GM18517 (cell line): ENCODE data around the gene AQP11.
A peak's percentile ranks its signal among the peaks of the same experiment; 100 is the strongest.
"Not testable (repeated sequence)": the region's sequence is repeated elsewhere in the genome, so short reads cannot be mapped to it uniquely, and the experiment has no call there.

Experiments used
- ATAC-seq: cut with Tn5 transposase; IDR thresholded peaks from one replicate; pipeline ENCODE4 v1.9.1; 2021; ENCODE audit warnings: mild to moderate bottlenecking, moderate library complexity; ENCODE audit not compliant: unreplicated experiment

The AQP11 gene

DNA sequence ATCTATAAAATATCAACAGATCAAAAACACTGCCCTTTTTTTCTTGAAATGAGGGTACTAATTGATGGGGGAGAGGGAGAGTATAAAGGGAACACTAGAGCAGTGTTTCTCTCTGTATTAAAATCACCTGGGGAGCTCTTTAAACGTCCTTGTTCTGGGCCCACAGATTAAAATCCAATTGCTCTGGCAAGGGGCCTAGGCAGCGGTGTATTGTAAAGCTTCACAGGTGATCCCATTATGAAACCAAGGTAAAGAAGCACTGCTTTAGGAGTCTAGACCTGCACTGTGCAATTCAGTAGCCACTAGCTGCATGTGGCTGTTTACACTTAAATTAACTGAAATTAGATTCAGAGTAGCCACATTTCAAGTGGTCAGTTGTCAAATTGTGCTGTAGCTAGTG is 3.0 kb downstream of the AQP11 start:
- ATAC-seq, result no peak

DNA sequence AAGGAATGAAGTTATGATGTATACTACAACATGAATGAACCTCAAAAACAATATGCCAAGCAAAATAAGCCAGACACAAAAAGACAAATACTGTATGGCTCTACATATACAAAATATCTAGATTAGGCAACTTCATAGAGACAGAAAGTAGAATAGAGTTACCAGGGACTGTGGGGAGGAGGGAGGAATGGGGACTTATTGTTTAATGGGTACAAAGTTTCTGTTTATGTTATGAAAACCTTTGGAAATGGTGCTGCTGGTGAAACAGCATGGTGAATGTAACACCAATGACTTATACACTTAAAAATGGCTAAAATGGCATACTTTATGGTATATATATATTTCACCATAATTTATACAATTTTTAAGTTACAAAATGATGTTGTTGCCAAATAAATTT is 4.1 kb downstream of the AQP11 start:
- no peak for ATAC-seq

DNA sequence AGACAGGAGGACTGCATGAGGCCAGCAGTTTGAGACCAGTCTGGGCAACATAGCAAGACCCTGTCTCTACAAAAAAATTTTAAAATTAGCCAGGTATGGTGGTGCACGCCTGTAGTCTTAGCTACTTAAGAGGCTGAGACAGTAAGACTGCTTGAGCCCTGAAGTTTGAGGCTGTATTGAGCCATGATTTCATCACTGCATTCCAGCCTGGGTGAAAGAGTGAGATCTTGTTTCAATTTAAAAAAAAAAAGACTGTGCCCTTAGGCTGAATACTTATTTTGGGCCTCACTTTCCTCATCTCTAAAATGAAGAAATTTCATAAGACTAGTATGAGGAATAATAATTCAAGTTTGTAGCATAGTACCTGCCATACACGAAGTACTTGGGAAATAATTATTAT is 6.9 kb downstream of the AQP11 start:
- no peak for ATAC-seq

DNA sequence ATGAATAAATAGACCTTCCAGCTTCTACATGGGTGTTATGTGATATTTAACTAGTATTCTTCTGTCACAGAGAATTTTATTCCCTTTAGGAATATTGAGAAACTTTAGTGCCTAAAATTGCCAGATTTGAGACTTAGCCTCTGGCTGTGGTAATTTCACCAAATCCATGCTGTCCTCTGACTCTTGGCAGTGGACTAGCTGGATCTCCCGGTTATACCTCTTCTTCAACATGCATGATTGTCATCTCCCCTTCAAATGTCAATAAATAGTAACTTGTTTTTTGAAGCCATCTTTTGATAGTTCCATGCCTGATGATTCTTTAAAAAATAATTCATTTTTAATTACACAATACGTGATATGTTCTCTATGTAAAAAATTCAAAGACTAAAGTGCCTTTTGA is 8.4 kb downstream of the AQP11 start:
- no peak for ATAC-seq

DNA sequence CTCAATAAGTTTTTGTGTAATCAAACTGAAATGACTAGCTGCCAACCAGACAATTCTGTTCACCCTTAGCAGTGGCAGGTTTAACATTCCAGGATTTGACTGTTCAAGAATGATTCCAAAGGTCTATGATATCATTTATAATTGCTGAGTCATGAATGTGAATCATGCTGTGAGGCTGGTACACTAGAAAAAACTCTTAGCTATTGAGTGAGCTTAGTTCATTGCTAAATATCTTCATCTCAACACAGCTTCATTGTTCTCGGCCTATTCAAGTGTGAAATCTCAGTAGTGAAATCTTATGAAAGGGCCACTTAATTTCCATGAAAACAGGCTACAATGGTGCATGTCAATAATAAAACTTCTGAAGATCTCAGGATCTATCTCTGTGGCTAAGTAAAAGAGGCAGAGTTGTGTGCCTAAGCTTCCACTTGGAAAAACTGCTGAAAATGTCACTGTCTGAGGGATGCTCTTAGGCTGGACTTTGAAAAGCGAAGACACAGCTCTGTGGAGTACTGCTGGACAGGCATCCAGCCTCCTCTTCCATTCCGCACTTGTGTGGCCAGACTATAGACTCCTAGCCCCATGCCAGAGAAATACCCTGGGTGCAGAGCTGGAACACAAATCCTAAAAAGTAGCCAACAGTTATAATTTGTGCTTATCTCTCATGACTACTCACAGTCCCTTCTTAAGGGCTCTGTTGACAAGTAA is 12.8 kb downstream of the AQP11 start:
- no peak for ATAC-seq

DNA sequence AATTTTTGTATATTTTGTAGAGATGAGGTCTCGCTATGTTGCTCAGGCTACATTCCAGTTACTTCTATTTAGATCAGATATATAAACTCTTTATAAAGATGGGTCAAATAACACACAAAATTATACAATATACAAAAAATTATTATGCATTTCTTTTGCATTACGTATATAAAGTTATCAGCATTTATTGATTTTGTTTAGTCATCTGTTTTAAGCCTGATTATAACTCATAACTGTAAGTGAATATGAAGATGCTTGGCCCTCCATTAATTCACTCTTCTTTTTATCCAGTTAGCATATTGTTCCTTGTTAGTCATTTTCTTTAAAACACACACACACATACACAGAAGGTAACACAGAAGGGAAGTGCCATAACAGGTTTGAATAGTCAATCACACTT is 14.5 kb downstream of the AQP11 start:
- ATAC-seq, result no peak

DNA sequence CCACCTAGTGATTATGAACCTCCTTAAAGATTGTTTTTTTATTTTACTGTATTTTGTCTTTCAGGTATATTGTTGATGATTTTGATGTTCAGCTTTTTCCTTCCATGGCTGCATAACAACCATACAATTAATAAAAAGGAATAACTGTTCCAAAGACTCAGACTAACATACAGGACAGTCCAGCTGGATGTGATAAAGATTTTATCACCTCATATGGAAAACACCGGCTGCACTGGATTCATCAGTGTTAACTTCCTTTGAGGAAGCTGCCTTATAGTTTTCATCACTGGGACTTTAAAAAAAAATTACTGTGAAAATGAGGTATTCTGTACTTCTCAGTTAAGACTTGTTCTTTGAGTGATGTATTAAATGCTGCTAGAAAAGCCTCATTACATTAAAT is 19.5 kb downstream of the AQP11 start:
- no peak for ATAC-seq

DNA sequence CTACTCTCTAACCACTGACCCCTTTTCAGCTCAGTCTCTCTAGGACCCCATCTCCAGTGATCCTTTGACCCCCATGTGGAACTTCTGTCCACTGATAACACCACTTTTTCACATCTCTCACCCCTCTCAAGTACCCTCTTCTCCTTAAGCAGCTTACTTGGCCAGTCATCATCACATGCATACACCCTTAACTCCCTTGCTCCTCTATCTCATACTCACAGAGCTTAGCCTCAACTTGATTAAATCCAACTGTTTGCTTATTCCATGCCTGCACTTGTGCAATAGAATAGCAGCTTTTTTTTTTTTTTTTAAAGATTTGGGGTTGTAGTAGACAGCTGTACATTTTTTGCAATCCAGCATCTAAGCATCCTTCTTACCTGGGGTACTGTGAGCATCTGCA is 22.2 kb downstream of the AQP11 start:
- no peak for ATAC-seq

DNA sequence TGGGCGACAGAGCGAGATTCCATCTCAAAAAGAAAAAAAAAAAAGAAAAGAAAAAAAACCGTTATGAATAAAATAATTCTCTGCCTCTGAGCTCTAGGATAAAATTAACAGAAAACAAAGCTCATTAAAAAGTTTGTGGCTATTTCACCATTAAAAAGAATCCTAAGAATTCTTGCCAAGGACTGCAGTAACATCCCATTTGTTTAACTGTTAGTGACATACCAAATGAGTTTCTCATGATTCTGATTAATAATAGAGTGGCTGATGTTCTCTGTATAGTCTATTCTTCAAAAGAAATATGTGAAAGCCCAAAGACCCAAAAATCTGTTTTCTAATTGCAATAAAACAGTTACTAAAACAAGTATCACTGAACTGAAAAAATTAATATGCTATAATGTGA is 28.1 kb downstream of the AQP11 start:
- no peak for ATAC-seq

DNA sequence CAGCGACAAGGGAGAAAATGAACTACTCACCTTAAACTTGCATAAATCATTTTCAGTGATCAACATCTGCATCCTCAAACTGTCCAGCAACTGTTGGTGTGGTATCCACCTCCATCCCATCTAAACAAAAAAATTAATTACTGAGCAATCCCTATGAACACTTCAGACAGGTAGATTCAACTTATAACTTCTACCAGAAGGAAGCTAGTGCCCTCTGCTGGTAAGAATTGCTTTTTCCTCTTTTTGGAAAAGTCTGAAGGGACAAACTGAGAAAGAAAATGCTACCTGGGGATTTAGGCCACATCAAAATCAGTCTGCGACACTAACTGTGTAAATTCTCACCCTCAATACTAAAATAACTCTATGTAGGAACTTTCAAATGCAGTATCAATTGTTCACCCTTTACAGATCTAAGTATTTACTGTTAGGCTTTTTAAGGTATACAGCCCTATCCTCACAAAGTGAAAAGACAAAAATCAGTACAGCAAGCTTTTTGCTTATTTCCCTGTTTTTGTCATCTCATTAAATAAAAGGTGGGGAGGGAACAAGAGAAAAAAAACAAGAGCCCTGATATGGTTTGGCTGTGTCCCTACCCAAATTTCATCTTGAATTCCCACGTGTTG is 29.9 kb downstream of the AQP11 start:
- ATAC-seq, result no peak

DNA sequence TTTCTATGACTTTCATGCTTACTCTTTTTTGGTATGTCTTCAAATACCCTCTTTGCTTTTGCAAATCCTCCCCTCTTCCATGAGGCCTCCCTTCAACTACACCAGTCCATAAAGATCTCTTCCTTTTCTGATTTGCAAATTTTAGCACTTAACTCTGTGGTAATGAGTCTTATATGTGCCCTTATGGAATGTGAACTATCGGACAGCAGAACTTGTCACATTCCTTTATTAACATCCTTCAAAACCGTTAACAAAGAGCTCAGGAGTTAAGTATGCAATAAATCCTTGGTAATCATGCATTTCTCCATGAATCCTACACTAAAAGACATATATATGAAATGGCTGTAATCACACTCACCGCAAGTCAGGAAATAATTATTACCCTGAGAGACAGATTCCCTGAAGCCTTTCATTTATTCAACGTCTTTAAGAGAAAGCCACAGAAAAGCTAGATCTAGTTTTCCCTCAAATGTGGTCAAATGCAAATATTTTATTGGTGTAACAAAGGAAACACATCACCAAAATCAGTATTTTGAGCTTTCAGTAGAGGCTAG is 40.5 kb downstream of the AQP11 start:
- no peak for ATAC-seq

DNA sequence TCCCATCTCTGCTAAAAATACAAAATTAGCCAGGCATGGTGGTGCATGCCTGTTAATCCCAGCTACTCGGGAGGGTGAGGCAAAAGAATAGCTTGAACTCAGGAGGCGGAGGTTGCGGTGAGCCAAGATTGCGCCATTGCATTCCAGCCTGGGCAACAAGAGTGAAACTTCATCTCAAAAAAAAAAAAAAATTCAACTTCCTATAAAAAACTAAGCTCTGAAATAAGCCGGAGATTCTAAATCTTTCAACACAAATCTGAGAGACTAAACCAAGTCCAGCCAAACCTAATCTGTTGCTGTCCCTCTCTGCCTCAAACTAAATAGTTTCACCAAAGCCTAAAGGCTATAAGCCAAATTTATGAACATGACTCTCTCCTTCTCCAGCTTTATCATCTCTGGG is 44.2 kb downstream of the AQP11 start:
- ATAC-seq, result not testable (repeated sequence)

DNA sequence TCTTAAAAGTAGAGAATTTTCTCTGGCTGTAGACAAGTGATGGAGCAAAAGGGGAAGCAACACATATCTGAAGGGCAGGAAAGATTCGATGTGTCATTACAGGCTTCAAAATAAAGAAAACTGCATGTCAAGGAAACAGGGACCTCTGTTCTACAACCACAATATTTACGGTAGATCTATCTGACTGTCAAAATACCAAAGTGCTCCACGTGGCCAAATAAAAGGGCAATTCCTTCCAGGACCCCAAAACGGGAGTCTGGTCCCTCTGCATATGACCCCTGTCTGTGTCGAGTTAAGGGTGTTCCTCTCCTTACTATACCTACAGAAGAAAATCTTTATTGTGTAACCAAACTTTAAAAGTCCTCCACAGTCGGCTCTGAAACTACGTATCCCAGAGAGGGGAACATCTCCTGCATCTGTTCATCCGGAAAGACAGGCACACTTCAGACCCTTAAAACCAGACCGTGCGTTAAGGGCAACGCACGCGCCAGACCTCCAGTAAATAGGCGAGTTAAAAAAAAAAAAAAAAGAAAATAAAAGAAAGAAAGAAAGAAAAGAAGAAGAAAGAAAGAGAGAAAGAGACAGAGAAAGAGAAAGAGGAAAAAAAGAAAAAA is 47.1 kb downstream of the AQP11 start:
- no peak for ATAC-seq

DNA sequence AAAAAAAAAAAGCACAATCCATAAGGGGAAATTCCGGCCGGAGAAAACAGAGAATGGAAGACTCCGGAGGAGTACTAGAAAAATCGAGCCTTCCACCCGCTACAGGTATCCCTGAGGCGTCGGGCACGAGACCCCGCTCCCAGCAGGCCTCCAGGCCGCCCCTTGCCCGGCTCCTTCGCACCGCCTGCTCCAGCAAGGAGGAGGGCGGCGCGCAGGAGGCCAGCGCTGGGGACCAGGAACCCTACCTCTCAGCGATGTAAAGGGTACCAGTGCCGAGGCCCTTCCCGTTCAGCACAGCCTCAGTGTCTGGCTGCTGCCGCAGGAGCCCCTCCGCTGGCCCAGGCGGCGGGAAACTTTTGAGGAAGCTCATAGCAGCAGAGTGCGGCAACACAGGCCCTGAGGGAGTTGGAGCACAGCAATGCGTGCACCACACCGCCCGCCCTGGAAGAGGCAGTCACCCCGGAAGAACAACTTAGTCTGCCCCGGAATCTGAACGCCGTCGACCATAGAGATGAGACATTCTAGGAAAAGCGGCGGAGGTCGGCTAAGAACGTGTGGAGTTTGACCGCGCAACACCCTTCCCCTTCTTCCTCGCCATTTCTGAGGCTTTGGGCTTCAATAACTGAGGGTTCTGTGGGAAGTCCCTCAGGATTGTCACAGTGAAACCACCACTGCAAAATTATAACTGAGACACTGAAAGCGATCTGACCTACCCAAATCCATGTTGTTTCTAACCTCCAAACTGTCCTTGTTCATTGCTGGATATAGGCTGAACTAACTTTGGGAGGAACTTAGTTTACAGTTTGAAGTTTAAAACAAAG is 47.8 kb downstream of the AQP11 start, which contains the start of gene CLNS1A:
TSS of gene CLNS1A (minus strand) at position 450 of the 821 bp plus-strand sequence. CDS start at position 370, 80 bp downstream.
- peak; percentile 93 for ATAC-seq

DNA sequence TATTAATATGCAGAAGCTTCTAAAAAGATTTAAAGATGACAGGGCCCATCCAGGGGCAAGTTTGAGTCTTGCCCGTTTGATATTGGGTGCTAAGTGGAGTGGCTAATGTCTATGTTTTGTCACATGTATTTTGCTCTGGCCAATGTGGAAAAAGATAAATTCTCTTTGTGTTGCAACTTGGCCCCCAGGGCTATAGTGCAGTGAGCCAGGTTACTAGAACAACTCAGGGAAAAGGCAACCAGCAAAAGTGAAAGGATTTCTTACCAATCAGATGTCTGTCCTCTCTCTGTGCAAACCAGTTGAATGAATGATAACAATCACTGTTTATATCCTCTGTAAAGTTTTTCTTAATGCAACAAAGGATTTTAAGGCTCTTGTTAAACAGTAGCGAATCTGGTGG is 52.5 kb downstream of the AQP11 start:
- no peak for ATAC-seq

DNA sequence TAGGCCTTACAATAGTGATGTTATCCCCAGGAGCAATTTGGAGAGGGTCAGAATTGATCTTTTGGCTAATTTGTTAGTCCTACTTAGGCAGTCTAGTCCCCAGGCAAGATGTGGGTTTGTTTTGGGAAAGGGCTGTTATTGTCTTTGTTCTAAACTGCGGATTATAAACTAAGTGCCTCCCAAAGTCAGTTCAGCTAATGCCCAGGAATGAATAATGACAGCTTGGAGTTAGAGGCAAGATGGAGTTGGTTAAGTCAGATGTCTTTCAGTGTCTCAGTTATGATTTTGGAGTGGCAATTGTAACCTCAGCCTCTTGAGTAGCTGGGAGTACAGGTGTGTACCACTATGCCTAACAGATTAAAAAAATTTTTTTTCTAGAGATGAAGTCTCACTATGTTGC is 55.1 kb downstream of the AQP11 start:
- no peak for ATAC-seq

DNA sequence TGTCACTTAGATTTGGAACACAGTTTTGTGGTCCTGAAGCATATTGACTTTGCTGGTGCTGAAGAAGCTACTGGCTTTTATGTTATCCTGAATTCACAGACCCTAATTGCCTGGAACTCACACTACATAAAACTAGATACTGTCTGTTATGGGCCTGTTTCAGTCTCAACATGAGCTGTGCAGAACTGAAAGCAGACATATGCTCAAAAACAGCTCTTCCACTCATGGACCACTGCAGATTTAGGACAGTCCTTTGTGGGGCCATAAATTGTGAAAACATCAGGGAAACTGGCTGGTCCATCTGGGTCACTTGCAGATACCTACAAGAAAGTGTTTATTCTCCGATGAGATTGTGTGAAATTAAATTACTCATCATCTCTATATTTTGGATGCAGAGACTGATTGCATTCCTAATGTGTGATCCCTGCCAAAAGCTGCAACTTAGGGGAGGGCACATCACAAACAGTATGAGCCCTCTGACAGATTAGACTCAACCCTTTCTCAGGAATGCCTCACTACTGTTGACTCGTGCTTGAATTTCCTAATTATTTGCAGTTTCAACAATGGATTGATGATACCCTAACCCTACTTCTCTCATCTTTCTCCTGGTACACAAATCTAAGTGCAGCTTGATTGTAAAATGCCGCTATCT is 58.0 kb downstream of the AQP11 start:
- no peak for ATAC-seq

DNA sequence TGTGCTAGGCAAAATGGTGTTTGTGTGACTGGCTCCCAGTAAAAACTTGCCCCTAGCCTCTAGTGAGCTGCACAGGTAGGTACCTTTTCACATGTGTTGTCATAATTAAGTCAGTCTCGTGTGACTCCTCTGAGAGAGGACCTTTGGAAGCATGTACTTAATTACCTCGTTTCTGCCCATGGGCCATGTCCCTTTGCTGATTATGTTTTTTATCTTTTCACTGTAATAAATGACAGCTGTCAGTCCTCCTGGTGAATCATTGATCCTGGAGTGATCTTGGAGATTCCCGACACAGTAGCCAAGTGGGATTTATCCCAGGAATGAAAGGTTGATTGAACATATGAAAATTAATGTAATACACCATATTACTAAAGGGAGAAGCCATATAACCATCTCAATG is 60.4 kb downstream of the AQP11 start:
- no peak for ATAC-seq

DNA sequence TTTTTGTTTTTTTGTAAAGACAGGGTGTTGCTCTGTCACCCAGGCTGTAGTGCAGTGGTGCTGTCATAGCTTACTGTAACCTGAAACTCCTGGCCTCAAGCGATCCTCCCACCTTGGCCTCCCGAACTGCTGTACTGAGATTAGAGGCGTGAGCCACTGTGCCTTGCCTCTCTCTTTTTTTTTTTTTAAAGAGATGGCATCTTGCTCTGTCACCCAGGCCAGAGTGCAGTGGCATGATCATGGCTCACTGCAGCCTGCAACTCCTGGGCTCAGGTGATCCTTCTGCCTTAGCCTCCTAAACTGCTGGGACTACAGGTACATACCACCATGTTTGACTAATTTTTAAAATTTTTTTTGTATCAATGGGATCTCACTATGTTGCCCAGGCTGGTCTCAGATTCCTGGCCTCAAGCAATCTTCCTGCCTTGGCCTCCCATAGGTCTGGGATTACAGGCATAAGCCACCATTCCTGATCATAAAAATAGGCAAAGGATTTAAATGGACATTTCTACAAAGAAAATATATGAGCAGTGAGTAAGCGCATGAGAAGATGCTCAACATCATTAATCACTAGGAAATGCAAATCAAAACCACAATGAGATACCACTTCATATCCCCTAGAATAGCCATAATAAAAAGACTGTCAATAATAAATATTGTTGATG is 65.1 kb downstream of the AQP11 start:
- ATAC-seq, result no peak

DNA sequence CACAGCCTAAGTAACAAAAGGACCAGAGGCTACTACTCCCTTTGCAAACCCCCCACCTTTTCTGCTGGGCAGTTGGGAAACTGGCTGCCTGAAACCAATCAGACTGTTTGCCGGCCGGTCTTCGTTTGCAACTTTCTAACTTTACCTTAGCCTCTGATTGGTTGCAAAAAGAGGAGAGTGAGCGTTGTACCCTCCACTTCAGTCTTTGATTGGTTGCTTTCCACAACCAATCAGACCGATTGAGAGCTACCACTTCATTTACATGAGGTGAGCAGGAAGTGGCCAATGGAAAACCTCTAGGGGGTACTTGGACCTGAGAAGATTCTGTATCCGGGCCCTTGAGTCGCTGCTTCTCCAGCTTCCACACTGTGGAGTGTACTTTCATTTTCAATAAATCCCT is 66.6 kb downstream of the AQP11 start:
- no peak for ATAC-seq
